ENCODE data around the gene UBR1.
"Not testable (repeated sequence)": the region's sequence is repeated elsewhere in the genome, so short reads cannot be mapped to it uniquely, and the experiment has no call there.

Gene UBR1

GRCh38 chr15:43105778-43106485 lies at the start of gene UBR1:
TSS of gene UBR1 (minus strand) at chr15:43106038. CDS start at chr15:43106022, 16 bp downstream.
- peak; percentile 52 for DNase-seq

GRCh38 chr15:43153269-43153668 lies 47.4 kb upstream of the UBR1 start:
- DNase-seq, result no peak

DNA sequence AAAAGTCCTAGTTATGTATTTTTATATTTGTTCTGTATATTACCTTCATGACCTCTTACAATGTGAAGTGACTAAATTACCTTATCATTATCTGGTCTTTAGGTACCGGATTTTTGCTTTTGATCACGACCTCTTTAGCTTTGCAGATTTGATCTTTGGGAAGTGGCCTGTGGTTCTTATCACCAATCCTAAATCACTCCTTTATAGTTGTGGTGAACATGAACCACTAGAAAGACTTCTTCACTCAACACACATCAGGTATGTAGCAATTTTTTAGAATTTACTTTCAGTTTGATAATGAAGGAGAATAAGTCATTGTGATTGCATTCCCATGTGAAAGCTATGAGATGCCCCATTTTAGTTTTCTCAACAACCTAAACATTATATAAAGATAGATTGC lies 45.9 kb upstream of the UBR1 start:
- no peak for DNase-seq

DNA sequence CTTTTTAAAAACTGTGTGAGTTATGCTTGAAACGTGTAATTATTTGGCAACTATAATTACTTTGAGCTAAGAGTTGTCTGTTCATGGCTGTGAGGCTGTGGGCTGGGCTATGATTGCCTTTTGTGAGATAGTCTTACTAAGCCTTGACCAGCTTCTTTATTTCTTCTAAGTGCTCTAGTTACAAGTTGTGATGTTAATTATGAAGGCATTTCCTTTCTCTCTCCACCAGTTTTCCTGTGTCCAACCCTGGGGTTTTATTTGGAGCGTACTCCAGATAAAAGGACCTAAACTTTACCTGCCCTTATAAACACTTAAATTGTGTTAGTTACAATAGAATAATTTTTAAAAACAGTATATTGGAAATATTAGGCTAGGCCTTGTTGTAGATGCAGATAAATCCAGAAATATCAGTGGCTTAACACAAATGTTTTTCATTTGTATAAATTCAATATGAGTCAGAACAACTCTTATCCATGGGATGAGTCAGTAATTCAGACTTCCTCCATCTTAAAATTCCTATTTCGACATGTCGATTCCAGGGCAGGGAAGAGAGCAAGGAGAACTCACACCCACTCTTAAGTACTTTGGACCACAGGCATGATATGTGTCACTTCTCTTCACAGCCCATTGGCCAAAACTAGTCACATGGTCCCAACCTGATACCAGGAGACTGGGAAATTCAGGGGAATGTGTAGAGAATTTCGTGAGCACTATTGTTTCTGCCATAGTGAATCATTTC lies 44.5 kb upstream of the UBR1 start:
- DNase-seq, result no peak

GRCh38 chr15:43146184-43146583 lies 40.3 kb upstream of the UBR1 start:
- no peak for DNase-seq

DNA sequence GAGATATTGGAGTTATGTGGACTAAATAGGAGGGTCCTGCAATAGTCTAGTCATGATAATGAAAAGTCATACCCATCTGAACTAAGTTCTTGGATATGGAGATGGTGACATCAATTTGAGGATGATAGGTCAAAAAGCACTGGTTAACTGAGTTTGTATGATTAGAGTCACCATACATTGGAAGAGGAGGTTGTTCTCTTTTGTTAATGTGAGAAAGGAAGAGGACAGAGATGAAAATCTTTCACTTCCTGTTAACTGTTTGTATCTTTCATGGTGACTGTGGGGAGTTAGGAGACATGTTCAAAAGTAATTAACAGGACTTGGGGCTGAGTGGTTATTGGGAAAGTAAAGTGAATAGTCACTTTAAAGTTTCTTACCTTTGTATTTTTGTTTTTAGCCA lies 38.7 kb upstream of the UBR1 start:
- no peak for DNase-seq

DNA sequence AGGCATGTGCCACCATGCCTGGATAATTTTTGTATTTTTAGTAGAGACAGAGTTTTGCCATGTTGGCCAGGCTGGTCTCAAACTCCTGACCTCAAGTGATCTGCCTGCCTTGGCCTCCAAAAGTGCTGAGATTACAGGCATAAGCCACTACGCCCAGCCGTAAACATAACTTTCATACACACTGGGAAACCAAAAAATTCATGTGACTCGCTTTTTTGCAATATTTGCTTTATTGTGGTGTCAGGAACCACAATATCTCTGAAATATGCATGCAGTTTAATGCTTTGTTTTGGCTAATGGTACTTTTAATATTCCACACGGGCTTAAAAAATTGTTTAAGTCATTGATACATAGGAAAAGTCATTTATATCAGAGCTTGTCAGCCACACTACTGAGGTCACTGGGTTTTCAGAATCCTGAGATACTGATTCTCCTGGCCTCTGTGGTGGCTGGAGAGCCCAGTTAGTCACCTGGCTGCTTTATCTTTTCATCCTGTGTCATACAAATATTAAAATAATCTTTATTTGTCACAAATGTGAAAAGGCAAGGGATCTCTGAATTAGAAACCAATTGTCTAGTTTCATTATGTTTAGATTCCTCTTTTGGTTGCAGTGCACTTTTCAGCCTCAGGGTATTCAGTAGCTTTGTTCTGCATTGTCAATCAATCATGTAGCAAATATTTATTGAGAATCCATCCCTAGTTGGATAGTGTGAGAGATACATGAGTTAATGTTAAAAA lies 37.5 kb upstream of the UBR1 start:
- no peak for DNase-seq

DNA sequence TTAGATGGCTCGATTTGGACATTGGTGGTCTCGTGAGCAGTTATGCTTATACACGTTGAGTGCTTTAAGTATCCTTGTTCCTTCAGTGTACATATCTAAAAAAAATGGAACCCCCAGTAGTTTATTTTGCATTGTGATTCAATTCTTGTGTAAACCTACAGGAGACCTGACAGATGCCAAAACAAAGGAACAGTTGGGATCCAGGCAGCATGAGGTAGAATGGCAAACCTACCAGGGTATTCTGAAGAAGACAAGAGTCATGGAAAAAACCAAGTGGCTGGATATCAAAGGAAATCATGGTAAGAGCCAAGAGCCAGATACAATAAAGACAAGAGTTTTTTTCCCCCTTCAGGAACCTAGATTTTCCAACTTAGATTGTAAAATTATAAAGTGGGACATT lies 29.5 kb upstream of the UBR1 start:
- no peak for DNase-seq

- no peak for DNase-seq
Measured at GRCh38 chr15:43134157-43134635, 28.4 kb upstream of the UBR1 start.

DNA sequence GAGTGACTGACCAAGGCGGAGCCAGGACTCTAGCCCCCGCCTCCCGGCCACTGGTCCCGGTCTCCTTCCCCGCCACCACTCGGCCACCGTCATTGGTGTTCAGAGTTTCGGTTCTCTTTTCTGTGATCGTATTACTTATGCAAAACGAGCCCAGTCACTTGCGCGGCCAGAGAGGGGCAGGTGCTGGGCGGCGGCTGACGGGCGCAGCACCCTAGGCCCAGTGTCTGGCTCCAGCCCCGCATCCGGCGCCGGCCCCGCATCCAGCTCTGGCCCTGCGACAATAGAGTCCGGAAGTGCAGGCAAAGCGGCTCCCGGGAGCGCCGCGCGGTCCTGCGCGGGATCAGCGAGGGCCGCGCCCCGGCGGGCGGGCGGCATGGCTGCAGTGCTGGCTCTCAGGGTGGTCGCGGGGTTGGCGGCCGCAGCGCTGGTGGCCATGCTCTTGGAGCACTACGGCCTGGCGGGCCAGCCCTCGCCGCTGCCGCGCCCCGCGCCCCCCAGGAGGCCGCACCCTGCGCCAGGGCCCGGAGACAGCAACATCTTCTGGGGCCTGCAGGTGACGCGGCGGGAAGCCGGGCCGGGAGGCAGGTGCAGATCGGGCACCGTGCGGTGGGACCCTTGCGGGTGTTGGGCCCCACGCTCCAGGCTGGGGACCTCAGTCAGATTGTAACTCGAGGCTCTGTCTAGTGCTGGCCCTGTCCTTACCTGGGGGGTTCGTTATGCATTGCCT lies 27.8 kb upstream of the UBR1 start, which contains the start of gene TMEM62:
Gene TMEM62 (plus strand): TSS at position 157 of the 727 bp plus-strand sequence. CDS start 217 bp downstream, at position 374.
- DNase-seq, result peak; percentile 34

DNA sequence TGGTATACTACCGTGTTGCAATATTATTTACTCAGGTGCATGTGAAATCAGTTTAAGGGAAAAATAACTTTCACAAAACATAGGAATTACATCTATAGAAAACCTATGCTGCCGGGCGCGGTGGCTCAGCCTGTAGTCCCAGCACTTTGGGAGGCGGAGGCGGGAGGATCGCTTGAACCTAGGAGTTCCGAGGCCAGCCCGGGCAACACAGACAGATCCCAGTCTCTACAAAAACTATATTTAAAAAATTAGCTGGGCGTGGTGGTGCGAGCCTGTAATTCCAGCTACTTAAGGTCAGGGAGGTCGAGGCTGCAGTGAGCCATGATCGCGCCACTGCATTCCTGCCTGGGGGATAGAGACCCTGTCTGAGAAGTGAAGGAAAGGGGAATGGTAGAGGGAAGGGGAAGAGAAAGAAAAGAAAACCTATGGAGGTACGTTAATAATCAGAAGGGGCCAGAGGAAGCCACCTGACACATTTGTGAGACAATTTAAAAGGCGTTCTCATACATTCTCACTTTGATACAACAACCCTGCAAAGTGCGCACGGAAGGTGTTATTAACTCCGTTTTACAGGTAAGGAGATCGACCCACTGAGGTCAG lies 27.1 kb upstream of the UBR1 start:
- DNase-seq, result no peak

GRCh38 chr15:43128980-43129335 lies 23.1 kb upstream of the UBR1 start:
- no peak for DNase-seq

- DNase-seq, result not testable (repeated sequence)
Measured at GRCh38 chr15:43128174-43128979, 22.5 kb upstream of the UBR1 start.

- no peak for DNase-seq
Measured at GRCh38 chr15:43127752-43128151, 21.9 kb upstream of the UBR1 start.

DNA sequence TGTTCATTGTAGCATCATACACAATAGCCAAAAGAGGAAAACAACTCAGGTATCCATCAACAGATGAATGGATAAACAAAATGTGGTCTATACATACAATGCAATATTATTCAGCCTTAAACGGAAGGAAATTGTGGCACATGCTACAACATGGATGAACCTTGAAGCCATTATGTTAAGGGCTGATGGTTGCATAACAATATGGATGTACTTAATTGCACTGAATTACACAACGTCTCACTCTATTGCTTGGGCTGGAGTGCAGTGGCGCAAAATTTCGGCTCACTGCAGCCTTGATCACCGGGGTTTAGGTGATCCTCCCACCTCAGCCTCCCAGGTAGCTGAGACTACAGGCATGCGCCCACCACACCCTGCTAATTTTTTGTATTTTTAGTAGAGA lies 20.5 kb upstream of the UBR1 start:
- DNase-seq, result no peak

DNA sequence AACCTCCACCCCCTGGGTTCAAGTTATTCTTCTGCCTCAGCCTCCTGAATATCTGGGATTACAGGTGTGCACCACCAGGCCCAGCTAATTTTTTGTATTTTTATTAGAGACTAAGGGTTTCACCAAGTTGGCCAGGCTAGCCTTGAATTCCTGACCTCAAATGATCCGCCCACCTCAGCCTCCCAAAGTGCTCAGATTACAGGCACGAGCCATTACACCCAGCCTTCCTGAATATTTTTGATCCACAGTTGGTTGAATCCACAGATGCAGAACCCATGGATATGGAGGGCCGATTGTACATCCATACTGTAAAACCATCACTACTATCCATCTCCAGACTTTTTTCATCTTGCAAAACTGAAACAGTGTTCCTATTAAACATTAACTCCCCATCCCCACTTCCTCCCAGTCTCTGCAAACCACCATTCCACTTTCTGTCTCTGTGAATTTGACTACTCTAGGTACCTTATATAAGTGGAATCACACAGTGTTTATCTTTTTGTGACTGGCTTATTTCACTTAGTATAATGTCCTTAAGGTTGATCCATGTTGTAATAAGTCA lies 19.3 kb upstream of the UBR1 start:
- no peak for DNase-seq

DNA sequence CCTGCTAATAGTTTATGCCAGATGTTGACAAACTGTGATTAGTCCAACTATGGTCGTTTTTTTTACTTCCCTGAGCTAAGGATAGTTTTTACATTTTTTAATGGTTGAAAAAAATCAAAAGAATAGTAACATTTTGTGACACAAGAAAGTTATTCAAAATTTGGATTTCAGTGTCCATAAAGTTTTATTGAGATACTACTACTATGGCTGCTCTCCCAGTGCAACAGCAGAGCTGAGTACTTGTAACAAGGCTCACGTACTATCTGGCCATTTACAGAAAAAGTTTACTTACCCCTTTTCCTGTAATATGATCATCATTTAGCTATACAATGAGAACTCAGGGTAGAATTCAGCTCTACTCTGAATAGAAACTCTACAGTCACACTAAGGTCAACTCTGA lies 16.0 kb upstream of the UBR1 start:
- DNase-seq, result no peak

- no peak for DNase-seq
Measured at GRCh38 chr15:43118829-43119228, 13.0 kb upstream of the UBR1 start.

DNA sequence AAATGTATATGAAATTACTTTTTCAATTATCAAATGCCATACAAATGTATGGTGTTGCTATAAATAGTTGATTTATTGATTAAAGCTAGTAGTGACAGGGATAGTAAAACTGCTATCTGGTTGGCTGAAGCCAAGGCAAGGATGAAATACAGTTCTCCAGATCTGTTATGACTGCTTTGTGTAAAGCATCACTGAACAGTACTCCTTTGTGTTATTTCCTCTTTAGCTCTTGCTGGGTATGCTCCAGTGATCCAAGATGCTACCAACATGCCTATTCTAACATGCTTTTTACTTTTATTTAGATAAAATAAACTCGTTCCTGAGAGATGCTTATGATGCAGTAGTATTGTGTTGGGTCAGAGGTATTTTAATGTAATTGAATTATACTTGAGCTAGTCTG lies 12.4 kb upstream of the UBR1 start:
- no peak for DNase-seq

GRCh38 chr15:43111354-43111753 lies 5.5 kb upstream of the UBR1 start:
- no peak for DNase-seq

DNA sequence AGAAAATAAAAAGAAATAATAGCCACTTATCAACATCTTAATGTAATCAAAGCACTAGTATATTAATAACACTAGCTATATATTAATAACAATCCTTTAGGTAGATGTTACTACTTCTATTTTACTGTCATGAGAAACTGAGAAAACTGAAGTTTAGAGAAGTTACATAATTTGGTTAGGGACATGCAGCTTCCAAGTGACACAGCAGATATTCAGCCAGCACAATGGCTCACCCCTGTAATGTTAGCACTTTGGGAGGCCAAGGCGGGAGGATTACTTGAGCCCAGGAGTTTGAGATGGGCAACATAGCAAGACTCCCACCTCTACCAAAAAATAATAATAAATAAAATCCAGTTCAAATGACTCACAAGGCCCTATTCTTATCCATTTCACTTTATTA lies 1.9 kb upstream of the UBR1 start:
- DNase-seq, result no peak

- DNase-seq, result no peak
Measured at GRCh38 chr15:43106486-43106829, 620 bp upstream of the UBR1 start.

All from NCI-H2227 treated with DMSO at 0.1 percent for 48 hours (cell line).